ENCODE results near the gene ZNF407.

Gene ZNF407

DNA sequence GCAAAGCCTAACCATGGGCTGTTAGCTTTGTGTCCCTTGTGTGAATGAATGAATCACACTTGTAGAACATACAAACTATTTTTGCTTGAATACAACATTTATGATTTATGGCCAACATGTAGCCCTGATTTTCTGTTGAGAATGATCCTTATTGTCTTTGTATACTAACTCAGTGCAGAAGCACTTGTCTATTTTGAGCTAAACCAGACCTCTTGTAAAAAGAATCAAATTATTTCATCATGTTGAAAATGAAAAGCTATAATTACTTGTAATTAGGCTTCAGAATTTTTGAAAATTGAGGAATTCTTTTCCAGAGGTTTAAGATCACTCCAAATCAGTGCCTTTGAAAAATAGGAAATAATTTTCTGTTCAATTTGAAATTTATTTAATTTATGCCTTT is 85.9 kb downstream of the ZNF407 start:
- H3K36me3 ChIP-seq (ENCODE audit: control insufficient read depth, insufficient read depth, low read length): no peaks in the 10 kb centered on the region
- H3K4me2 ChIP-seq (ENCODE audit: low read length): no peak overlapping the region
- no peak overlapping the region for H3K27ac ChIP-seq
- H3K79me2 ChIP-seq: no peaks in the 10 kb centered on the region
- no peak overlapping the region for H3K9ac ChIP-seq
- H2AFZ ChIP-seq: no peak overlapping the region
- no peaks in the 10 kb centered on the region for H3K27me3 ChIP-seq (ENCODE audit: control insufficient read depth, insufficient read depth, low read length)
- TF ChIP-seq, protein P1, sequence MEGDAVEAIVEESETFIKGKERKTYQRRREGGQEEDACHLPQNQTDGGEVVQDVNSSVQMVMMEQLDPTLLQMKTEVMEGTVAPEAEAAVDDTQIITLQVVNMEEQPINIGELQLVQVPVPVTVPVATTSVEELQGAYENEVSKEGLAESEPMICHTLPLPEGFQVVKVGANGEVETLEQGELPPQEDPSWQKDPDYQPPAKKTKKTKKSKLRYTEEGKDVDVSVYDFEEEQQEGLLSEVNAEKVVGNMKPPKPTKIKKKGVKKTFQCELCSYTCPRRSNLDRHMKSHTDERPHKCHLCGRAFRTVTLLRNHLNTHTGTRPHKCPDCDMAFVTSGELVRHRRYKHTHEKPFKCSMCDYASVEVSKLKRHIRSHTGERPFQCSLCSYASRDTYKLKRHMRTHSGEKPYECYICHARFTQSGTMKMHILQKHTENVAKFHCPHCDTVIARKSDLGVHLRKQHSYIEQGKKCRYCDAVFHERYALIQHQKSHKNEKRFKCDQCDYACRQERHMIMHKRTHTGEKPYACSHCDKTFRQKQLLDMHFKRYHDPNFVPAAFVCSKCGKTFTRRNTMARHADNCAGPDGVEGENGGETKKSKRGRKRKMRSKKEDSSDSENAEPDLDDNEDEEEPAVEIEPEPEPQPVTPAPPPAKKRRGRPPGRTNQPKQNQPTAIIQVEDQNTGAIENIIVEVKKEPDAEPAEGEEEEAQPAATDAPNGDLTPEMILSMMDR (IDR thresholded peaks at IDR 0.05): no peak
- H3K9me3 ChIP-seq (ENCODE audit: control insufficient read depth, low read length): no peaks in the 10 kb centered on the region
- H3K4me3 ChIP-seq (ENCODE audit: low read depth, low read length): no peak overlapping the region
- H3K4me1 ChIP-seq: no peaks in the 10 kb centered on the region

DNA sequence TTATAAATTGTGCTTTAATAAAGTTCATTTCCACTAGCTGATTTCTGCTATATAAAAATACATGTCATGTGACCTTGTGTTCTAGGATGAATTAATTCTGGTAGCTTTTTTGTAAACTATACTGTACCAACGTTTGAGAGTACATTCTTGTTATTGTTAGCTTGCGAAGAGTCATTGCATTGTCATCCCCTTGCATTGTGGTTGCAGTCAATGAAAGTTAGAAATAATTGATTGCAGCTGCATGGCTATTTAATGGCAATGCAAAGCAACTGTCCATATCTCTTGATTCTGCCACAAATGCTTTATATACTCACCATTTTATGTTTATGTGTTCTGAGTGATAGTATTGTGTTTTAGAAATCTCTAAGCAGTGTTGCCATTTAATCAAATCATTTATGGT is 91.6 kb downstream of the ZNF407 start:
- no peaks in the 10 kb centered on the region for H3K4me1 ChIP-seq
- no peak overlapping the region for H2AFZ ChIP-seq
- no peak overlapping the region for H3K9ac ChIP-seq
- H3K27me3 ChIP-seq (ENCODE audit: control insufficient read depth, insufficient read depth, low read length): no peaks in the 10 kb centered on the region
- TF ChIP-seq, protein P1 (IDR thresholded peaks at IDR 0.05): no peak
- H3K79me2 ChIP-seq: peaks cover 5% of the 10 kb centered on the region
- H3K36me3 ChIP-seq (ENCODE audit: control insufficient read depth, insufficient read depth, low read length): no peaks in the 10 kb centered on the region
- no peaks in the 10 kb centered on the region for H3K9me3 ChIP-seq (ENCODE audit: control insufficient read depth, low read length)
- no peak overlapping the region for H3K27ac ChIP-seq
- no peak overlapping the region for H3K4me2 ChIP-seq (ENCODE audit: low read length)
- no peak overlapping the region for H3K4me3 ChIP-seq (ENCODE audit: low read depth, low read length)

DNA sequence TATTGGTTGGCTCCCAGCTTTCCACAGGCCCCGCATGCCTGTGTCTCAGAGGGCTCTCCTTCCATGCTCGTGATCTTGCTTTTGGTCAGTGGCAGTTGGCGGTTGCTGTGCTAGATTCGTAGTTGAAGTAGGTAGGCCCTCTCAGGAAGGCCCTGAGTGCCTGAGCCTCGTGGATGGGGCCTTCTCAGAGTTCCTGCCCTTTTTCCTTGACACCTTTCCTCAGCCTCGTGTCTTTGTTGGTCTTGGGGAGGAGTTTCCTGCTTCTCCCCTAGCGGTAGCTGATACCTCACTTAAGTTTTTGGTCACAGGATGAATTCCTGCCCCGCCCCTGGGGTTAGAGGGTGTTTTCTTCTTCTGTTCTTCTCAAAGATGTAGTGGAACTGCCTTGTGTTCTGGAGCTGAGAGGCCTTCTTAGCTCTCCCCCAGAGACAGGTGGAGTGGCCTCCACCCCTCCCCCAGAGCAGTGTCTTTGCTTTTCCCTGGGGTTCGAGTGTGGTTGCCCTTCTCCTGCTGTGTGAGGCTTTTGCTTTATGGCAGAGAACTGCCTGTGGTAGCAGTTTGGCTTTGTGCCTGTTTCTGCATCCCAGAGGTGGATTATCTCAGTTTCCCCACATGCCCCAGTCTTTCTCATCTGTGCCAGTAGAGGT is 94.8 kb downstream of the ZNF407 start:
- Histone ChIP-seq H3K9me3 (ENCODE audit: control insufficient read depth, low read length) (no peaks in the 10 kb centered on the region), H3K4me2 (ENCODE audit: low read length) (no peak overlapping the region), H2AFZ (no peak overlapping the region), H3K79me2 (peaks cover 5% of the 10 kb centered on the region), H3K4me1 (no peaks in the 10 kb centered on the region), H3K27me3 (ENCODE audit: control insufficient read depth, insufficient read depth, low read length) (no peaks in the 10 kb centered on the region), H3K27ac (no peak overlapping the region), H3K36me3 (ENCODE audit: control insufficient read depth, insufficient read depth, low read length) (no peaks in the 10 kb centered on the region), H3K9ac (no peak overlapping the region), H3K4me3 (ENCODE audit: low read depth, low read length) (no peak overlapping the region)
- TF ChIP-seq, protein P1 (IDR thresholded peaks at IDR 0.05): no peak

DNA sequence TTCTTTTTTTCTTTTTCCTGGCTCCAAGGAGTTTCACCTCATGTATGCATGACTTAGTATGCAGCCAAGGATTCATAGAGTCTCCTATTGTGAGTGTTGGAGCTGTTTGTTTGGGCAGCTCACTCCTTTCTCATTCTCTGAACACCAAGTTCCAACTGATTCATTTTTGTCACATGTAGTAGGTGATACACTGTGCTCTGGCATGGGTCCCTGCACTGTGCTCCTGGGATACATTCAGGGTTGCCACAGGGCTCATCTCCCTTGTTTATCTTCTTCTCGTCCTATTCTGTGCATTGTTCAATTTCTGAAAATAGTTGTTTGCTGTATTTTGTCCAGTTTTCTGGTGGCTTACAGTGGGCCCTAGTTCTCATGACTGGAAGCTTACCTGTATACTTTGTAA is 96.8 kb downstream of the ZNF407 start:
- Histone ChIP-seq H3K4me3 (ENCODE audit: low read depth, low read length) (no peak overlapping the region), H3K9me3 (ENCODE audit: control insufficient read depth, low read length) (no peaks in the 10 kb centered on the region), H3K27ac (no peak overlapping the region), H3K36me3 (ENCODE audit: control insufficient read depth, insufficient read depth, low read length) (no peaks in the 10 kb centered on the region), H3K4me1 (no peaks in the 10 kb centered on the region), H3K4me2 (ENCODE audit: low read length) (no peak overlapping the region), H3K27me3 (ENCODE audit: control insufficient read depth, insufficient read depth, low read length) (no peaks in the 10 kb centered on the region), H3K9ac (no peak overlapping the region), H3K79me2 (peaks cover 5% of the 10 kb centered on the region), H2AFZ (no peak overlapping the region)
- TF ChIP-seq, protein P1 (IDR thresholded peaks at IDR 0.05): no peak

DNA sequence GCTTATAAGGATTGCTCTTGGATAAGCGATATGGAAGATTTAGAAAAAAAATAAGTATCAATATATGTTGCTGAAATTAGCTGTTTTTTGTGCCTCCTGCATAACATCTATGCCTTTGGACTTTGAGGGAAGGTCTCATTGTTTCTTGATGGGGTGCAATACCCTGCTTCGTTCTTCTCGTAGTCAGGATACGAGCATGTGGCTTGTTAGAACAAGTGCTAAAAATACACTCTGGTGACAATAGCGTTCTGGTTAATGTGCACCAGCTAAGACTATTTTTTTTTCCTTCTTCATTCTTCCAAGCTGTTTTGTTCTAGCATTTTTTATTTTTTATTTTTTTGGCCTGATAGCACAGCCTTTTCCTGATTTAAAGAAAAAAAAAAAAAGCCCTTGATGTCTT is 97.5 kb downstream of the ZNF407 start:
- Histone ChIP-seq H3K4me2 (ENCODE audit: low read length) (no peak overlapping the region), H2AFZ (no peak overlapping the region), H3K9me3 (ENCODE audit: control insufficient read depth, low read length) (no peaks in the 10 kb centered on the region), H3K36me3 (ENCODE audit: control insufficient read depth, insufficient read depth, low read length) (no peaks in the 10 kb centered on the region), H3K9ac (no peak overlapping the region), H3K79me2 (peaks cover 5% of the 10 kb centered on the region), H3K27me3 (ENCODE audit: control insufficient read depth, insufficient read depth, low read length) (no peaks in the 10 kb centered on the region), H3K27ac (no peak overlapping the region), H3K4me1 (no peaks in the 10 kb centered on the region), H3K4me3 (ENCODE audit: low read depth, low read length) (no peak overlapping the region)
- TF ChIP-seq, protein P1 (IDR thresholded peaks at IDR 0.05): no peak

Measured in parathyroid adenoma (tissue), 2 donors.